BLaER1 (cell line): ENCODE results near the gene ABHD14A.
A peak's percentile ranks its signal among the peaks of the same experiment; 100 is the strongest.

Experiments
- H3K27ac ChIP-seq: shearing (Covaris generic); formaldehyde crosslinking; 2 replicates; pipeline ENCODE4 v1.8.1; 2022
- H3K27me3 ChIP-seq: shearing (Covaris generic); formaldehyde crosslinking; 2 replicates; pipeline ENCODE4 v1.8.1; 2022
- H3K36me3 ChIP-seq: shearing (Covaris generic); formaldehyde crosslinking; 2 replicates; pipeline ENCODE4 v1.8.1; 2022
- H3K4me1 ChIP-seq: shearing (Covaris generic); formaldehyde crosslinking; 2 replicates; pipeline ENCODE4 v1.8.1; 2022
- H3K4me2 ChIP-seq: shearing (Covaris generic); formaldehyde crosslinking; 2 replicates; pipeline ENCODE4 v1.8.1; 2022
- H3K4me3 ChIP-seq: shearing (Covaris generic); formaldehyde crosslinking; 2 replicates; pipeline ENCODE4 v1.8.1; 2022
- H3K9ac ChIP-seq: shearing (Covaris generic); formaldehyde crosslinking; 2 replicates; pipeline ENCODE4 v1.8.1; 2022
- H3K9me3 ChIP-seq: shearing (Covaris generic); formaldehyde crosslinking; 2 replicates; pipeline ENCODE4 v1.8.1; 2022
- H4K20me1 ChIP-seq: shearing (Covaris generic); formaldehyde crosslinking; 2 replicates; pipeline ENCODE4 v1.8.1; 2022
- Cebpa-rat ChIP-seq: shearing (Covaris generic); IDR thresholded peaks from 2 replicates; pipeline ENCODE4 v1.8.1; 2022

Gene ABHD14A

DNA sequence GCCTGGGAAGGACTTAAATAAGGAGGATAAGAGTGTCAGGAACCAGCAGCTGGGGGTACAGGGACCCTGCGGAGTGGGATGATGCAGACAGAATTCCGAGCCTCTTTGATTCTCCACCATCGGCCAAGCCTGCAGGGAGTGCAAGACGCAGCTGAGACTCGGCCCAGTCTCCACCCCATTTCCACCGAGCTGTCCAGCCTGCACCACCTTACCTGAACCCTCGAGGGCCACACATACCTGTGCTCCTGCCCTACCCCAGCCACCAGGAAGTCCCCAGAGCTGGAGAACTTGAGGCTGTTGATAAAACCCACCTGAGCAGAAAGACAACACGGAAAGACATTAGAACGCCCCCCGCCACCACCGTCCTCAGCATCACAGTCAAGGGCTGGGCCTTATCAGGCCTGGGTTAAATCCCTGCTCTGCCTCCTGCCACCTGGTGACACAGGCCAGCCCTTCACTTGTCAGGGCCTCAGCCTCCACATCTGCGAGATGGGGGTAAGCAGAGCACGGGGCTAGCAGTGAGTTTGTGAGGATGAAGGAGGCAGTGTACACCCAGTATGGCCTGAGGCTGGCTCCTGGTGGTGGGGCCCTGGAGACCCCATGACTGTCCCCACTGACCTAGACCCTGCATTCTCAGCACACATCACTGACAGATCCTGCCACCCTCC, 41.3 kb upstream of the ABHD14A start:
- Histone ChIP-seq H3K27ac (no peak overlapping the region), H3K27me3 (no peaks in the 10 kb centered on the region), H3K4me3 (no peak overlapping the region), H4K20me1 (peaks cover 70% of the 10 kb centered on the region), H3K4me2 (no peak overlapping the region), H3K9me3 (no peaks in the 10 kb centered on the region), H3K9ac (no peak overlapping the region), H3K36me3 (peaks cover 79% of the 10 kb centered on the region), H3K4me1 (peaks cover 9% of the 10 kb centered on the region)
- no peak for TF ChIP-seq Cebpa-rat

DNA sequence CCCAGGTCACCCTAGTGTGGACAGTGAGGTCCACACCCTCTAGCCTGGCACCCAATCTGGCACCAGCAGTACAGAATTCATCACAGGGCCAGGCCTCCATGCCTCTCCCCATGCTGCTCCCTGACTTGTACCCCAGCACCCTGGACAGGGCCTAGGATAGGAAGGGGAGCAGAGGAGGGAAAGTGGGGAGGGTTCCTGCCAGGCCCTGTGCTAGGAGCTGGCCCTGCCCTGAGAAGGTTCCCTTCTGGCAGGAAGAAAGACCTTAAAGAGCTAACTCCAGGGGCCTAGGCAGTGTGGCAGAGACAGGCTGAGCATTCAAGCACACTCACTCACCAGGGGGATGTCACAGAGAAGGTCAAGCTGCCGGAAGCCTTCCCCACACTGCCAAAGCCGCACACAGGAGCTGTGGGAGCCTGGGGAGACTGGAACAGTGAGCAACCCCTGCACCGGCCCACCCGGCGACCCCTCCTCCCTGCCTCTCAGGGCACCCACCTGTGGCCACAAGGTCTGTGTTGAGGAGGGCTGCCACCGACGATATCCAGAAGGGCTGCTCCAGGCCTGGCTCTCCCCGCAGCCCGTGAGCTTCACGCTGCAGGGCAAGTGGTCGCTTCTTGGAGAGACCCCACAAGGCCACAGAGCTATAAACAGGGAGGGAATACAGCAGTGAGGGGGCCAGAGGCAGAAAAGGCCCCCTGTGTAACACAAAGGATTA, 40.6 kb upstream of the ABHD14A start:
- peaks cover 73% of the 10 kb centered on the region for H4K20me1 ChIP-seq
- H3K4me3 ChIP-seq: no peak overlapping the region
- no peak overlapping the region for H3K9ac ChIP-seq

DNA sequence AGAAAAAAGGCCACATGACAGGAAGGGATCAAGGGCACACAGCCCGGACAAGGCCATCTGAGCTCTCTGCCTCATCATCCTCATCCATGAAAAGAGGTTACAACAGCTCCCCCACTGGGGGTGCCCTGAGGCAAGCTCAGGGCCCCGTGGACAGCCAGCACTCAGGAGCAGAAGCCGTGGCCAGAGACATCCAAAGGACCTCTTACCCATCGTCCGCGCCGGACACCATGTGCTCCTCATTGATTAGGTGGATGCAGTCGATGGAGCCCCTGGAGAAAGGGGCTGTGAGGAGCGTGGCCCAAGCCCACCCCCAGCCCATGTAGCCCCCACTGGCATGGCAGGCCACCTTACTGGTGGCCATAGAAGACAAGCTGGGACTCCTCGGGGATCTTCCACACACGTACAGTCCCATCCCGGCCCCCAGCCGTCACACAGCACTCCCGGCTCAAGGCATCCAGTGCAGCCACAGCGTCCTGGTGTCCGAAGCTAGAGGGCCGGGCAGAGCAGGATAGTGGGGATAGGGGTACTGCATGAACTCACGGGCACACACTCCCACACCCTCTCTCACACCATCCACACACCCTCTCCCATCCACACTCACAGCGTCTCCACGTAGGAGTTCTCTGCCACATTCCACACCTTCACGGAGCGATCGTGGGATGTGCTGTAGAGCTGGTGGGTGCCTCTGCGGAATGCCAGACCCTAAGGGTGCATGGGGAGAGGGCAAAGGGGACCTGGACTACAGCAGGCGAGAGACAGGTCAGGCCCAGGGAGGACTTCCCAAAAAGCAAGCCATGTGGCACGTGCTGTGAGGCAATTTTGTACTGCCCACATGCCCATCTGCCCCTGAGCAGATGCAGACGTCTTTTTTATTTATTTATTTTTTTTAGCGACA, 39.6 kb upstream of the ABHD14A start:
- Histone ChIP-seq H3K4me3 (no peak overlapping the region), H3K9ac (no peak overlapping the region), H3K36me3 (peaks cover 88% of the 10 kb centered on the region), H3K4me1 (peaks cover 19% of the 10 kb centered on the region), H3K9me3 (no peaks in the 10 kb centered on the region), H4K20me1 (peaks cover 73% of the 10 kb centered on the region), H3K27me3 (no peaks in the 10 kb centered on the region), H3K4me2 (no peak overlapping the region), H3K27ac (no peak overlapping the region)
- TF ChIP-seq Cebpa-rat: no peak

More for the DNA sequence above, 40.6 kb upstream of the ABHD14A start:
- H3K36me3 ChIP-seq: peaks cover 86% of the 10 kb centered on the region
- H3K27ac ChIP-seq: no peak overlapping the region
- peaks cover 9% of the 10 kb centered on the region for H3K4me1 ChIP-seq
- H3K4me2 ChIP-seq: no peak overlapping the region
- H3K27me3 ChIP-seq: no peaks in the 10 kb centered on the region
- no peak for TF ChIP-seq Cebpa-rat
- no peaks in the 10 kb centered on the region for H3K9me3 ChIP-seq

DNA sequence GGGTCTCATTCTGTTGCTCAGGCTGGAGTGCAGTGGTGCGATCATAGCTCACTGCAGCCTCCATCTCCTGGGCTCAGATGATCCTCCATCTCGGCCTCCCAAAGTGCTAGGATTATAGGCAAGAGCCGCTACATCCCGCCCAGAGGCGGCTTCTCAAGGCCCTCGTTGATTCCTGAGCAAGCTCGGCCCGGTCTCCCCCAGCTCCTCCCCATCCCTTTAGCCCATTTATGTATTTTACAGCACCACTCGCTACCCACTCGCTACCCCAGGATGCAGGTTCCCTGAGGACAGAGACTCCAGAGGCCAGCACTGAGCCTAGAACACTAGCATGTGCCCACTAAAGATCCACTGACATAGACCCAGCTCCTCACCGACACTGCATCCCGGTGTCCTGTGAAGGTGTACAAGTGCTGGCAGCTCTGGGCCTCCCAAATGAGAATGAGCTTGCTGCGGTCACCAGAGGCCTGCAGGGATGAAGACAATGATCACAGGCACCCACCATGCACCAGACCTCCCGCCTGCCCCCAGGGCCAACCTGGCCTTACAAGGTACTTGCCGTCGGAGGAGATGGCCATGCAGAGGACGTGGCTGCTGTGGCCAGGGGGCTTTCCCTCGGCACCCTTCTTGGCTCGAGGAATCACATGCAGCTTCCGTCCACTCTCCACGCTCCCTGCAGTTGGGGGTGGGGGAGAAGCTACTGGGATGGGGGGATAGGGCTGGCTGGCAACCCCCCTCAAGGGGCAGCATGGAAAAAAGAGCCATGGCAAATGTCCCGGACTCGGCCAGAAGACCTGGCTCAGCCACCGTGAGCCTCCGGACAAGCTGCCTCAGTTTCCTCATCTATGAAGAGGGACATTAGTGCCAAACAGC, 38.7 kb upstream of the ABHD14A start:
- peaks cover 75% of the 10 kb centered on the region for H4K20me1 ChIP-seq
- peaks cover 80% of the 10 kb centered on the region for H3K36me3 ChIP-seq
- H3K27me3 ChIP-seq: no peaks in the 10 kb centered on the region

DNA sequence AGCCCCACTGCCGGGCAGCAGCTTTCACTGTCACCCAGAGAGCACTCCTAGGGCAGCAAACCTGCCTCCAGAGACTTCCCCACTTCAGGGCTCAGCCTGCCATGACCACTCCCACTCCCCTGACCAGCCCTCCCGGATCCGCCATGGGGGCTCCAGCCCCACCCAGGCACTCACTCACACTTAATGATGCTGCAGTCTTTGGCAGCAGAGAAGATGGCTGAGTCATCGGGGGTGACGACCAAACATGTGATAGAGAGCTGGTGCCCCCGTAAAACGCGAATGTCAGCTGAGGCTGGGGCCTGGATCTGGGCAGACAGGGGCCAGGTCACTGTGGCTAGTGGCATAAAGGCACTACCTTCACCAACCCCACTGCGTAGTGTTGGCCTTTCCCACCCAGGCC, 37.9 kb upstream of the ABHD14A start:
- H3K27ac ChIP-seq: no peak overlapping the region
- H3K4me1 ChIP-seq: peaks cover 30% of the 10 kb centered on the region
- no peaks in the 10 kb centered on the region for H3K27me3 ChIP-seq
- no peak for TF ChIP-seq Cebpa-rat
- H4K20me1 ChIP-seq: peaks cover 66% of the 10 kb centered on the region
- no peak overlapping the region for H3K4me2 ChIP-seq
- H3K9ac ChIP-seq: no peak overlapping the region
- H3K36me3 ChIP-seq: peaks cover 72% of the 10 kb centered on the region
- no peaks in the 10 kb centered on the region for H3K9me3 ChIP-seq
- no peak overlapping the region for H3K4me3 ChIP-seq

More for the DNA sequence above, 38.7 kb upstream of the ABHD14A start:
- Histone ChIP-seq H3K9me3 (no peaks in the 10 kb centered on the region), H3K27ac (no peak overlapping the region), H3K4me3 (no peak overlapping the region), H3K4me1 (peaks cover 28% of the 10 kb centered on the region), H3K9ac (no peak overlapping the region), H3K4me2 (no peak overlapping the region)
- no peak for TF ChIP-seq Cebpa-rat

DNA sequence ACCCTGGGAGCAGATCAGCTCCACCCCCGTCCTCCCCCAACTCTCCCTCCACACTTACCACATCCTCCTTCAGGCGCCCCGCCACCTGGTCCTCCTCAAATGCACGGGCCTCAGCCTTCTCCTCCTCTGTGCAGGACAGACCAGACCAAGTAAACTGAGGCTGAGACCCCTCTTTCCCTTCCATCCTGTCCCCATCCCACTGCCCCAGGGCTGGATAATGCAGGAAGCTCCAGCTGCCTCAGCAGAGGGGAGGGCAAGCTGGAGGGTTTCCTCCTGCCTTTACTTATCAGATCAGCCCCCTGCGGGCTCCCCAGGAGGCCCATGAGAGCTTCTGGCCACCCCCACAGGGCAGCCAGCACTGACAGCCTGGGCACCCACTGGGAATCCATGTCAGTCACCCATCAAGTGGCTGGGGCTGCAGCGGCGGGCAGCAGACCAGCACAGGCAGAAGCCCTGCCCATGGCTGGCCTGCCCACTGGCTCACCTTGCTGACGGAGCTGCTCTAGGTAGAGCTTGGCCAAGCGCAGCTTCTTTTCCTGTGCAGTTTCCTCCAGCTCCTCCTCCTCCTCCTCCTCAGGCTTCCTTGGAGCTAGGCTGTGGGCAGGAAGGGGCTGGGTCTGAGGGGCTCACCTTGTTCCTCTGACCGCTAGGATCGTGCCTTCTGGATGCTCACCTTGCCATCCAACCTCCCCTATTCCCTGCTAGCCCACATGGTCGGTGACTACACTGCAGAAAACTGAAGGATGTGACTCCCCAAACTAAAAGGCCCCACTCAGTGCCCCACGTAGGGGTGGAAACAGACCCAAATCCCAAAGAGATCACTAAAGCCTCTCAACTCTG, 37.0 kb upstream of the ABHD14A start:
- Histone ChIP-seq H3K9me3 (no peaks in the 10 kb centered on the region), H3K27me3 (no peaks in the 10 kb centered on the region), H3K9ac (no peak overlapping the region), H3K4me2 (no peak overlapping the region), H3K4me3 (no peak overlapping the region), H3K27ac (no peak overlapping the region), H4K20me1 (peaks cover 66% of the 10 kb centered on the region), H3K36me3 (peaks cover 66% of the 10 kb centered on the region), H3K4me1 (peaks cover 38% of the 10 kb centered on the region)
- no peak for TF ChIP-seq Cebpa-rat

DNA sequence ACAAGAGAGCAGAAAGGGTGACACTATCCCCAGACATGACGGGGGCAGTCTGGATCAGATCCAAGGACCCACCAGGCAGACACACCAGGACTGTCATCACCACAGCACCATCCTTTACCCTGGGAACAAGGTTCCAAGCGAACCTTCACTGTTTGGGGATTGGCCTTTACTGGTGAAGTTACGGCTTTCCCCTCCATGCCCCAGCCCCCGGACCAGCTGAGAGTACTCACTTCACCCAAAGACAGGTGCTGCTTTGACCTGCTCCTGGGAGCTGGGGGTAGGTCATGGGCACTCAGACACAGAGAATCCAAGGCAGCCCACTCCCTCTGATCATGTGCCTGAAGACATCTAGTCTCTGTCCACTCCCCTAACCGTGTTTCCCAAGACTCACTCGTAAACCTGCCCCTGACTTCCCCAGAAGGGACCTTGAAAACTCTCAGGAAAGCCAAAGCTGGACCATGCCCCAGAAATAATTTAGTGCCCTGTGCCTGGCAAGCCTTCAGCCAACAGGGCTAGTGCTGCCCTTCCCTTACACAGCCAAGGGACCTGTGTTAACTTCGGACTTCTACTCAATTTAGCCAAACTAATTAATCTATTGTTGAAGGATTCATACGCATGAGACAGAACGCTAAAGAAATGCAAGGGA, 36.0 kb upstream of the ABHD14A start:
- Histone ChIP-seq H3K27ac (no peak overlapping the region), H3K4me3 (no peak overlapping the region), H3K9me3 (no peaks in the 10 kb centered on the region), H3K27me3 (no peaks in the 10 kb centered on the region), H3K4me2 (0 out of 2 replicates have a peak overlapping the region, but pooled peaks have one; percentile 7), H3K4me1 (peaks cover 48% of the 10 kb centered on the region), H4K20me1 (peaks cover 60% of the 10 kb centered on the region), H3K9ac (peak overlapping the region; percentile 38; the same call in 1 of the 2 replicates), H3K36me3 (peaks cover 56% of the 10 kb centered on the region)
- no peak for TF ChIP-seq Cebpa-rat
